HepG2 (cell line): ENCODE results near the gene RERE. TPM values are rescaled to one million over a fixed set of nuclear protein-coding genes. Genes with fewer than 3 reads are reported as not detected.

Experiments used
- FUBP1 ChIP-seq: sonication (generic); formaldehyde crosslinking; IDR thresholded peaks from 2 replicates; pipeline ENCODE4 v1.5.1; 2020; ENCODE audit warnings: missing genetic modification reagents, mild to moderate bottlenecking, borderline replicate concordance
- GPN1 ChIP-seq: sonication (generic); formaldehyde crosslinking; IDR thresholded peaks from 2 replicates; pipeline ENCODE4 v1.5.1; 2020; ENCODE audit warnings: missing genetic modification reagents, borderline replicate concordance
- ISL2 ChIP-seq: sonication (generic); formaldehyde crosslinking; IDR thresholded peaks from 2 replicates; pipeline ENCODE4 v1.5.0; 2020; ENCODE audit warnings: missing genetic modification reagents
- ISX ChIP-seq: sonication (generic); formaldehyde crosslinking; conservative IDR thresholded peaks from 2 replicates; pipeline ENCODE4 v1.5.0; 2020; ENCODE audit warnings: missing genetic modification reagents
- MAZ ChIP-seq, 2 experiments: sonication (generic) in 1 of 2; formaldehyde crosslinking in 1 of 2; IDR thresholded peaks; 2 replicates each; pipeline versions ENCODE4 v1.5.0 to v1.6.1; 2012 to 2020; ENCODE audit warnings: low read depth in 2 of 2, mild to moderate bottlenecking in 2 of 2, borderline replicate concordance in 1 of 2, improper control_type of control experiment in 1 of 2, low read length in 1 of 2, missing genetic modification reagents in 1 of 2, moderate library complexity in 1 of 2
- MYPOP ChIP-seq: sonication (generic); formaldehyde crosslinking; IDR thresholded peaks from 2 replicates; pipeline ENCODE4 v1.8.1; 2023; ENCODE audit warnings: mild to moderate bottlenecking, moderate library complexity, missing genetic modification reagents
- NCOR1 ChIP-seq: fragments of 200-600 bp; sonication (generic); IDR thresholded peaks from 2 replicates; pipeline ENCODE4 v1.7.0; 2017; ENCODE audit warnings: antibody characterized with exemption, low read length, borderline replicate concordance
- PHB2 ChIP-seq: fragments of 450-650 bp; IDR thresholded peaks from 2 replicates; pipeline ENCODE4 v1.6.1; 2018; ENCODE audit not compliant: partially characterized antibody
- POLR2AphosphoS2 ChIP-seq: IDR thresholded peaks from 2 replicates; pipeline ENCODE4 v1.6.1; 2011; ENCODE audit warnings: low read depth, low read length, improper control_type of control experiment
- POLR2AphosphoS5 ChIP-seq: IDR thresholded peaks from 2 replicates; pipeline ENCODE4 v1.6.1; 2012; ENCODE audit warnings: low read depth, low read length
- RCOR2 ChIP-seq: IDR thresholded peaks from 2 replicates; pipeline ENCODE4 v1.6.1; 2016; ENCODE audit warnings: missing biosample characterization, missing genetic modification reagents
- SNAI1 ChIP-seq: sonication (generic); formaldehyde crosslinking; IDR thresholded peaks from 2 replicates; pipeline ENCODE4 v1.5.0; 2020; ENCODE audit warnings: mild to moderate bottlenecking, missing genetic modification reagents, borderline replicate concordance
- SP5 ChIP-seq: IDR thresholded peaks from 2 replicates; pipeline ENCODE4 v1.6.1; 2016; ENCODE audit warnings: low read depth, borderline replicate concordance
- TMF1 ChIP-seq: sonication (generic); formaldehyde crosslinking; IDR thresholded peaks from 2 replicates; pipeline ENCODE4 v1.8.1; 2022; ENCODE audit warnings: low read depth, missing genetic modification reagents
- ZNF24 ChIP-seq: fragments of 450-650 bp; IDR thresholded peaks from 2 replicates; pipeline ENCODE4 v1.6.1; 2017; ENCODE audit warnings: antibody characterized with exemption, mild to moderate bottlenecking
- ZNF564 ChIP-seq: sonication (generic); formaldehyde crosslinking; IDR thresholded peaks from 2 replicates; pipeline ENCODE4 v1.8.1; 2023; ENCODE audit warnings: mild to moderate bottlenecking, missing genetic modification reagents
- ZNF619 ChIP-seq: sonication (generic); formaldehyde crosslinking; IDR thresholded peaks from 2 replicates; pipeline ENCODE4 v1.4.0; 2020; ENCODE audit warnings: mild to moderate bottlenecking, missing genetic modification reagents
- ZNF746 ChIP-seq: sonication (generic); formaldehyde crosslinking; IDR thresholded peaks from 2 replicates; pipeline ENCODE4 v1.8.0; 2022; ENCODE audit warnings: mild to moderate bottlenecking, missing genetic modification reagents
- ZSCAN30 ChIP-seq: sonication (generic); formaldehyde crosslinking; IDR thresholded peaks from 2 replicates; pipeline ENCODE4 v1.5.0; 2020; ENCODE audit warnings: mild to moderate bottlenecking, missing genetic modification reagents
- polyA plus RNA-seq, 8 experiments: library from polyadenylated mRNA; depleted of rRNA in 3 of 8; stranded (reverse) in 7 of 8; unstranded in 1 of 8; fragments of >200 nt; fragmentation: Illumina TruSeq in 4 of 8; extraction: Trizol in 4 of 8; gene quantifications; 2 replicates each; pipeline versions ENCODE4 v1.2.1 to v1.2.3, GENCODE V29; 2011 to 2016; ENCODE audit warnings: low read depth in 4 of 8, missing spikeins in 1 of 8, mixed read lengths in 1 of 8; ENCODE audit not compliant: insufficient read depth in 1 of 8
- total RNA-seq, 5 experiments: library from RNA; depleted of rRNA; stranded (reverse); fragments of >200 nt; fragmentation: Illumina TruSeq; extraction: Trizol; gene quantifications; 2 replicates each; pipeline ENCODE4 v1.2.3, GENCODE V29; 2016; ENCODE audit warnings: low read depth in 1 of 5
- TF ChIP-seq, protein P1 (sequence below): sonication (generic); formaldehyde crosslinking; IDR thresholded peaks from 2 replicates; pipeline ENCODE4 v1.4.0; 2020; ENCODE audit warnings: missing genetic modification reagents
- TF ChIP-seq, protein P2 (sequence below): sonication (generic); formaldehyde crosslinking; IDR thresholded peaks from 2 replicates; pipeline ENCODE4 v1.5.1; 2020; ENCODE audit warnings: missing genetic modification reagents, mild to moderate bottlenecking, borderline replicate concordance
- TF ChIP-seq, protein P3 (sequence below): fragments of 450-650 bp; IDR thresholded peaks from 2 replicates; pipeline ENCODE4 v1.6.1; 2016

Gene RERE
- total and polyA plus RNA-seq, 2 of the 13 experiments (the other 11 are each of a cell fraction or from before 2014, with no cell fraction given) = 18.3 to 21.9 TPM

- 0 out of 2 replicates have a peak, but pooled peaks have one; percentile 36 for TF ChIP-seq SP5 (CRISPR knock-in tag)
- TF ChIP-seq, protein P1, sequence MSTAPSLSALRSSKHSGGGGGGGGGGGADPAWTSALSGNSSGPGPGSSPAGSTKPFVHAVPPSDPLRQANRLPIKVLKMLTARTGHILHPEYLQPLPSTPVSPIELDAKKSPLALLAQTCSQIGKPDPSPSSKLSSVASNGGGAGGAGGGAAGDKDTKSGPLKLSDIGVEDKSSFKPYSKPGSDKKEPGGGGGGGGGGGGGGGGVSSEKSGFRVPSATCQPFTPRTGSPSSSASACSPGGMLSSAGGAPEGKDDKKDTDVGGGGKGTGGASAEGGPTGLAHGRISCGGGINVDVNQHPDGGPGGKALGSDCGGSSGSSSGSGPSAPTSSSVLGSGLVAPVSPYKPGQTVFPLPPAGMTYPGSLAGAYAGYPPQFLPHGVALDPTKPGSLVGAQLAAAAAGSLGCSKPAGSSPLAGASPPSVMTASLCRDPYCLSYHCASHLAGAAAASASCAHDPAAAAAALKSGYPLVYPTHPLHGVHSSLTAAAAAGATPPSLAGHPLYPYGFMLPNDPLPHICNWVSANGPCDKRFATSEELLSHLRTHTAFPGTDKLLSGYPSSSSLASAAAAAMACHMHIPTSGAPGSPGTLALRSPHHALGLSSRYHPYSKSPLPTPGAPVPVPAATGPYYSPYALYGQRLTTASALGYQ (CRISPR knock-in tag) = no peak
- no peak for TF ChIP-seq ZNF564 (CRISPR knock-in tag)
- TF ChIP-seq TMF1 (CRISPR knock-in tag) = no peak
- no peak for TF ChIP-seq NCOR1
- TF ChIP-seq PHB2 = no peak
- no peak for TF ChIP-seq ZNF24
- no peak for TF ChIP-seq POLR2AphosphoS5
- no peak for TF ChIP-seq GPN1 (CRISPR knock-in tag)
- TF ChIP-seq FUBP1 (CRISPR knock-in tag) = no peak
- TF ChIP-seq POLR2AphosphoS2 = no peak
- TF ChIP-seq, protein P2, sequence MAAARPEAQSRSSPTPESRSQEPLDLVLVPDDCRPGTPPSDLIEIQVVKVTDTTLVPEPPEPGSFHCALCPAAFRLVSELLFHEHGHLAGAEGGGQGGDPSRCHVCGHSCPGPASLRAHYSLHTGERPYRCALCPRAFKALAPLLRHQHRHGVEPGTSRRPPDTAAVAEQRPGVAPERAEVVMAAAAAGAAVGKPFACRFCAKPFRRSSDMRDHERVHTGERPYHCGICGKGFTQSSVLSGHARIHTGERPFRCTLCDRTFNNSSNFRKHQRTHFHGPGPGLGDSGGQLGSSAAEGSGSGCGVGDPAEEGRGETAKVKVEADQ = 0 out of 2 replicates have a peak, but pooled peaks have one; percentile 57
- TF ChIP-seq, protein P3, sequence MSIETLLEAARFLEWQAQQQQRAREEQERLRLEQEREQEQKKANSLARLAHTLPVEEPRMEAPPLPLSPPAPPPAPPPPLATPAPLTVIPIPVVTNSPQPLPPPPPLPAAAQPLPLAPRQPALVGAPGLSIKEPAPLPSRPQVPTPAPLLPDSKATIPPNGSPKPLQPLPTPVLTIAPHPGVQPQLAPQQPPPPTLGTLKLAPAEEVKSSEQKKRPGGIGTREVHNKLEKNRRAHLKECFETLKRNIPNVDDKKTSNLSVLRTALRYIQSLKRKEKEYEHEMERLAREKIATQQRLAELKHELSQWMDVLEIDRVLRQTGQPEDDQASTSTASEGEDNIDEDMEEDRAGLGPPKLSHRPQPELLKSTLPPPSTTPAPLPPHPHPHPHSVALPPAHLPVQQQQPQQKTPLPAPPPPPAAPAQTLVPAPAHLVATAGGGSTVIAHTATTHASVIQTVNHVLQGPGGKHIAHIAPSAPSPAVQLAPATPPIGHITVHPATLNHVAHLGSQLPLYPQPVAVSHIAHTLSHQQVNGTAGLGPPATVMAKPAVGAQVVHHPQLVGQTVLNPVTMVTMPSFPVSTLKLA = no peak
- no peak for TF ChIP-seq ZNF746 (CRISPR knock-in tag)
- no peak for TF ChIP-seq ISL2 (CRISPR knock-in tag)
- TF ChIP-seq ZNF619 (CRISPR knock-in tag) = peak; percentile 82; the same call in 1 of the 2 replicates
- TF ChIP-seq MYPOP (CRISPR knock-in tag) = no peak
- no peak for TF ChIP-seq SNAI1
- no peak for TF ChIP-seq ISX (CRISPR knock-in tag)
- no peak for TF ChIP-seq ZSCAN30 (CRISPR knock-in tag)
- TF ChIP-seq RCOR2 = 0 out of 2 replicates have a peak, but pooled peaks have one; percentile 38
- TF ChIP-seq MAZ (IDR thresholded peaks at IDR 0.05; ENCODE audit: borderline replicate concordance, low read depth, low read length) = no peak
- no peak for TF ChIP-seq MAZ (CRISPR knock-in tag; IDR thresholded peaks at IDR 0.05; ENCODE audit: low read depth)
Measured at GRCh38 chr1:8314346-8315280, 502.8 kb downstream of the RERE start (continued).
